Spleen (tissue), 7 donors: Measurements from ENCODE around the gene STAU1.
A peak's percentile ranks its signal among the peaks of the same experiment; 100 is the strongest.

Experiments used
- CTCF ChIP-seq, 11 experiments: fragments of 200-600 bp in 7 of 11; fragments of 450-650 bp in 4 of 11; sonication (generic) in 4 of 11; IDR thresholded peaks in 8 of 11; conservative IDR thresholded peaks in 3 of 11; 1 replicate in 7 of 11; 2 replicates in 4 of 11; pipeline versions ENCODE4 v1.4.0 to v1.8.0; 2016 to 2021; ENCODE audit warnings: antibody characterized with exemption in 11 of 11, inconsistent platforms in 4 of 11, mild to moderate bottlenecking in 1 of 11
- POLR2A ChIP-seq, 3 donors: fragments of 450-650 bp; IDR thresholded peaks; one replicate each; pipeline ENCODE4 v1.5.1; 2017; ENCODE audit warnings: antibody characterized with exemption in 3 of 3, mild to moderate bottlenecking in 1 of 3
- POLR2AphosphoS5 ChIP-seq, 3 donors: sonication (generic); formaldehyde crosslinking; IDR thresholded peaks; one replicate each; pipeline ENCODE4 v1.5.1; 2017; ENCODE audit warnings: antibody characterized with exemption in 3 of 3
- donor health status: DM: no; HTN: no; CAD: no; lungs with moderate emphysema.
- donor health status: DM: no; HTN: no; CAD: no.
- donor health status: DM: no; HTN: no; CAD: no.

DNA sequence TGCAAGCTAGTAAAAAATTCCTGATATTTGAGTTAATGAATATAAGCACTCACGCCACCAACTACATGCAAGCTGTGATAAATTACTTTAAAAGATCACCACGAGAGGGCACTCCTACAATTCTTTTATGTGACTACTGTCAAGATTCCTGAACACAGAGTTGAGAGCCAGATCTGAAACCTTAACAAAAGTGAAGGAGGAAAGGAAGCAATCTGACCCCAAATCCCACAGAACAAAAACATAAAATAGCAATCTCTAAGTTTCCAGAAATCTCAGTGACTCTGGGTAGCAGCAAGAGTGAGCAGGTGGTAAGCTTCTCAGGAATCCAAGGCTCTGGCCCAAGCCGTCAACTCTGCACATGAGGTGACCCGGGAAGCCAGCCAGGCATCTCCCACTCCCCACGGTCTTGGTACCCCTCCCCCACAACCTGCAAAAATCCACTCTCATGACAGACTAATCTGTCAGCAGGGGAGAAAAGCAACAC is 55.1 kb downstream of the STAU1 start:
- peak in 9 of 11 experiments; percentile 23 to 63 (median 55) for TF ChIP-seq CTCF (IDR thresholded peaks at IDR 0.05 in 8 of 11, conservative IDR thresholded peaks at IDR 0.05 in 3 of 11)
- no peak for TF ChIP-seq POLR2A (IDR thresholded peaks at IDR 0.05)
- TF ChIP-seq POLR2AphosphoS5 (IDR thresholded peaks at IDR 0.05) = no peak
